ENCODE measurements around the gene COPG2. TPM values are rescaled to one million over a fixed set of nuclear protein-coding genes. Genes with fewer than 3 reads are reported as not detected.

The COPG2 gene
- total RNA-seq, 1 donor from 2014 or later = 167 TPM

- peaks cover 64% of the 10 kb centered on the region for H3K79me2 ChIP-seq (ENCODE audit: low read depth)
These were observed 174.1 kb downstream of the COPG2 start for GRCh38 chr7:130494431-130494858.

GRCh38 chr7:130493275-130493873, 175.2 kb downstream of the COPG2 start:
- H3K27ac ChIP-seq = no peak overlapping the region
- TF ChIP-seq CTCF (IDR thresholded peaks at IDR 0.05) (no peak), EZH2phosphoT487 (IDR thresholded peaks at IDR 0.05) (no peak), EZH2 (IDR thresholded peaks at IDR 0.05) (no peak)
- peaks cover 41% of the 10 kb centered on the region for H3K36me3 Mint-ChIP-seq
- H3F3A ChIP-seq (ENCODE audit: low read depth) = peaks cover 22% of the 10 kb centered on the region
- peak overlapping the region; percentile 75 for H3K27ac Mint-ChIP-seq
- peaks cover 64% of the 10 kb centered on the region for H3K79me2 ChIP-seq (ENCODE audit: low read depth)
- H3K4me1 ChIP-seq = peaks cover 15% of the 10 kb centered on the region
- peaks cover 40% of the 10 kb centered on the region for H3K4me1 Mint-ChIP-seq
- H3K27me3 ChIP-seq = peaks cover 15% of the 10 kb centered on the region
- peaks cover 6% of the 10 kb centered on the region for H3K27me3 Mint-ChIP-seq (ENCODE audit: insufficient read depth, low read depth)
- peak overlapping the region; percentile 22 for H3K9ac ChIP-seq
- peaks cover 23% of the 10 kb centered on the region for H3K9me3 Mint-ChIP-seq
- H4K20me1 ChIP-seq (ENCODE audit: low read depth) = peaks cover 49% of the 10 kb centered on the region
- H3K36me3 ChIP-seq = peaks cover 6% of the 10 kb centered on the region
- H3K4me3 ChIP-seq = peak overlapping the region; percentile 64
- peak overlapping the region; percentile 95 for H3K4me3 Mint-ChIP-seq
- peak overlapping the region; percentile 79 for H3K4me2 ChIP-seq
- H3K9me3 ChIP-seq (ENCODE audit: low read depth) = no peaks in the 10 kb centered on the region
- peak; percentile 33 for DNase-seq (ENCODE audit: low spot score)
- H2AFZ ChIP-seq (replicated peaks) = no peak overlapping the region

More at GRCh38 chr7:130494431-130494858, 174.1 kb downstream of the COPG2 start:
- Mint-ChIP-seq H3K9me3 (peaks cover 14% of the 10 kb centered on the region), H3K27ac (no peak overlapping the region), H3K27me3 (ENCODE audit: insufficient read depth, low read depth) (peaks cover 6% of the 10 kb centered on the region), H3K4me3 (peak overlapping the region; percentile 95), H3K4me1 (peaks cover 30% of the 10 kb centered on the region), H3K36me3 (peaks cover 37% of the 10 kb centered on the region)
- peaks cover 54% of the 10 kb centered on the region for H4K20me1 ChIP-seq (ENCODE audit: low read depth)
- H3F3A ChIP-seq (ENCODE audit: low read depth) = peaks cover 17% of the 10 kb centered on the region
- DNase-seq (ENCODE audit: low spot score) = no peak
- no peak overlapping the region for H3K9ac ChIP-seq
- TF ChIP-seq CTCF (IDR thresholded peaks at IDR 0.05) (no peak), EZH2 (IDR thresholded peaks at IDR 0.05) (no peak), EZH2phosphoT487 (IDR thresholded peaks at IDR 0.05) (no peak)
- H3K27ac ChIP-seq = no peak overlapping the region
- H3K4me3 ChIP-seq = peak overlapping the region; percentile 64
- peaks cover 6% of the 10 kb centered on the region for H3K4me1 ChIP-seq
- H3K36me3 ChIP-seq = peaks cover 13% of the 10 kb centered on the region
- no peaks in the 10 kb centered on the region for H3K9me3 ChIP-seq (ENCODE audit: low read depth)
- peak overlapping the region; percentile 79 for H3K4me2 ChIP-seq
- H3K27me3 ChIP-seq = peaks cover 15% of the 10 kb centered on the region
- H2AFZ ChIP-seq (replicated peaks) = no peak overlapping the region

- no peaks in the 10 kb centered on the region for H3K9me3 ChIP-seq (ENCODE audit: low read depth)
- peaks cover 6% of the 10 kb centered on the region for H3K36me3 ChIP-seq
- TF ChIP-seq CTCF (IDR thresholded peaks at IDR 0.05) = no peak
- TF ChIP-seq EZH2 (IDR thresholded peaks at IDR 0.05) = no peak
- no peak for TF ChIP-seq EZH2phosphoT487 (IDR thresholded peaks at IDR 0.05)
- peak overlapping the region; percentile 64 for H3K4me3 ChIP-seq
- H3K27me3 Mint-ChIP-seq (ENCODE audit: insufficient read depth, low read depth) = peaks cover 10% of the 10 kb centered on the region
- peak overlapping the region; percentile 75 for H3K27ac Mint-ChIP-seq
- peak overlapping the region; percentile 79 for H3K4me2 ChIP-seq
- H3K9ac ChIP-seq = peak overlapping the region; percentile 22
- H3K79me2 ChIP-seq (ENCODE audit: low read depth) = peaks cover 66% of the 10 kb centered on the region
- peaks cover 49% of the 10 kb centered on the region for H4K20me1 ChIP-seq (ENCODE audit: low read depth)
- peak; percentile 24 for DNase-seq (ENCODE audit: low spot score)
- H3K9me3 Mint-ChIP-seq = peaks cover 23% of the 10 kb centered on the region
- peaks cover 44% of the 10 kb centered on the region for H3K4me1 Mint-ChIP-seq
- peaks cover 34% of the 10 kb centered on the region for H3K36me3 Mint-ChIP-seq
- H3K27me3 ChIP-seq = peaks cover 15% of the 10 kb centered on the region
- peak overlapping the region; percentile 95 for H3K4me3 Mint-ChIP-seq
- no peak overlapping the region for H2AFZ ChIP-seq (replicated peaks)
- H3F3A ChIP-seq (ENCODE audit: low read depth) = peaks cover 22% of the 10 kb centered on the region
- peaks cover 15% of the 10 kb centered on the region for H3K4me1 ChIP-seq
- no peak overlapping the region for H3K27ac ChIP-seq
These were observed 175.8 kb downstream of the COPG2 start for GRCh38 chr7:130492523-130493274.
